ENCODE results near the gene FBLN1. TPM values are rescaled to one million over a fixed set of nuclear protein-coding genes. Genes with fewer than 3 reads are reported as not detected.

The FBLN1 gene
- total RNA-seq, 1 donor from 2014 or later = 82.8 TPM

DNA sequence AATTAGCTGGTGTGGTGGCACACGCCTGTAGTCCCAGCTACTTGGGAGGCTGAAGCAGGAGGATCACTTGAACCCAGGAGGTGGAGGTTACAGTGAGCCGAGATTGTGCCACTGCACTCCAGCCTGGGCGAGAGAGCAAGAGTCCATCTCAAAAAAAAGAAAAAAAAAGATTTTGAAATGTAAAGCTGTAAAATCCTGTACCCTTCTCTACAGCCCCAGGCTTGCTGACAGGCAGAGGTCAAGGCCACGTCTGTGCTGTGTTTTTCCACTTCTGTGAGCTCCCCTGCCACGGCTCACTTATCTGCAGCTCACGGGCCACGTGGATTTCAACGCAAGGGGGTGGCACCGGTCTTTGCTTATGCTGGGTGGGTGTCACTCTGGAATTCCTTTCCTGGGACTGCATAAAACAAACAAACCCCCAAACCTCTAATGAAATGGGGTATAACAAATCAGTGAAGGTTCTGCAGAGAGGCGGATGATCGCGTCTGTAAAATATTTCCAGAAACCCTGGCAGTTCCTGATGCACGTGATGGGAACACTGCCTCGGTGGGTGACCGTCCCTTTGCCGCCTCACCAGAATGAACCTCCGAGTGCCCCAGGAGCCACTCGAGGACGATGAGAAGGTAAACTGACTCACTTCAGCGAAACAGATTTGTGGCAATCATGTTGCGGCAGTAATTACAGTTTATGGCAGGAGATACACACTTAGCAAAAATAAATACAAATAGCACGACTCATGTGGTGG, 125.0 kb downstream of the FBLN1 start:
- intact Hi-C loops (cut with micrococcal nuclease) = no loop called here
- TF ChIP-seq, protein P1, sequence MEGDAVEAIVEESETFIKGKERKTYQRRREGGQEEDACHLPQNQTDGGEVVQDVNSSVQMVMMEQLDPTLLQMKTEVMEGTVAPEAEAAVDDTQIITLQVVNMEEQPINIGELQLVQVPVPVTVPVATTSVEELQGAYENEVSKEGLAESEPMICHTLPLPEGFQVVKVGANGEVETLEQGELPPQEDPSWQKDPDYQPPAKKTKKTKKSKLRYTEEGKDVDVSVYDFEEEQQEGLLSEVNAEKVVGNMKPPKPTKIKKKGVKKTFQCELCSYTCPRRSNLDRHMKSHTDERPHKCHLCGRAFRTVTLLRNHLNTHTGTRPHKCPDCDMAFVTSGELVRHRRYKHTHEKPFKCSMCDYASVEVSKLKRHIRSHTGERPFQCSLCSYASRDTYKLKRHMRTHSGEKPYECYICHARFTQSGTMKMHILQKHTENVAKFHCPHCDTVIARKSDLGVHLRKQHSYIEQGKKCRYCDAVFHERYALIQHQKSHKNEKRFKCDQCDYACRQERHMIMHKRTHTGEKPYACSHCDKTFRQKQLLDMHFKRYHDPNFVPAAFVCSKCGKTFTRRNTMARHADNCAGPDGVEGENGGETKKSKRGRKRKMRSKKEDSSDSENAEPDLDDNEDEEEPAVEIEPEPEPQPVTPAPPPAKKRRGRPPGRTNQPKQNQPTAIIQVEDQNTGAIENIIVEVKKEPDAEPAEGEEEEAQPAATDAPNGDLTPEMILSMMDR (IDR thresholded peaks at IDR 0.05; ENCODE audit: borderline replicate concordance) = no peak
- no peaks in the 10 kb centered on the region for H3K36me3 ChIP-seq
- no peak overlapping the region for H3K4me3 ChIP-seq
- H3K4me1 ChIP-seq = peaks cover 1% of the 10 kb centered on the region
- no peak for DNase-seq
- H3K27ac ChIP-seq (replicated peaks) = no peak overlapping the region
- no peaks in the 10 kb centered on the region for H3K9me3 ChIP-seq (replicated peaks)
- peaks cover 92% of the 10 kb centered on the region for H3K27me3 ChIP-seq (ENCODE audit: low read depth)

GRCh38 chr22:45628515-45628914, 125.8 kb downstream of the FBLN1 start:
- intact Hi-C loops (cut with micrococcal nuclease) = no loop called here
- Histone ChIP-seq H3K36me3 (no peaks in the 10 kb centered on the region), H3K4me1 (peaks cover 7% of the 10 kb centered on the region), H3K9me3 (replicated peaks) (no peaks in the 10 kb centered on the region), H3K4me3 (no peak overlapping the region), H3K27me3 (ENCODE audit: low read depth) (peaks cover 98% of the 10 kb centered on the region), H3K27ac (replicated peaks) (no peak overlapping the region)
- DNase-seq = no peak
- TF ChIP-seq, protein P1 (IDR thresholded peaks at IDR 0.05; ENCODE audit: borderline replicate concordance) = no peak

- intact Hi-C loops (cut with micrococcal nuclease) = no loop called here
- Histone ChIP-seq H3K27me3 (ENCODE audit: low read depth) (peaks cover 88% of the 10 kb centered on the region), H3K9me3 (replicated peaks) (no peaks in the 10 kb centered on the region), H3K36me3 (no peaks in the 10 kb centered on the region), H3K4me1 (peaks cover 7% of the 10 kb centered on the region), H3K4me3 (no peak overlapping the region), H3K27ac (replicated peaks) (no peak overlapping the region)
- no peak for DNase-seq
- TF ChIP-seq, protein P1 (IDR thresholded peaks at IDR 0.05; ENCODE audit: borderline replicate concordance) = no peak
Observed at GRCh38 chr22:45629469-45630089, 126.9 kb downstream of the FBLN1 start.

GRCh38 chr22:45630436-45630835, 127.8 kb downstream of the FBLN1 start:
- Histone ChIP-seq H3K36me3 (no peaks in the 10 kb centered on the region), H3K4me3 (no peak overlapping the region), H3K4me1 (peaks cover 7% of the 10 kb centered on the region), H3K27me3 (ENCODE audit: low read depth) (peaks cover 85% of the 10 kb centered on the region), H3K27ac (replicated peaks) (no peak overlapping the region), H3K9me3 (replicated peaks) (no peaks in the 10 kb centered on the region)
- TF ChIP-seq, protein P1 (IDR thresholded peaks at IDR 0.05; ENCODE audit: borderline replicate concordance) = no peak
- intact Hi-C loops (cut with micrococcal nuclease) = no loop called here
- no peak for DNase-seq

DNA sequence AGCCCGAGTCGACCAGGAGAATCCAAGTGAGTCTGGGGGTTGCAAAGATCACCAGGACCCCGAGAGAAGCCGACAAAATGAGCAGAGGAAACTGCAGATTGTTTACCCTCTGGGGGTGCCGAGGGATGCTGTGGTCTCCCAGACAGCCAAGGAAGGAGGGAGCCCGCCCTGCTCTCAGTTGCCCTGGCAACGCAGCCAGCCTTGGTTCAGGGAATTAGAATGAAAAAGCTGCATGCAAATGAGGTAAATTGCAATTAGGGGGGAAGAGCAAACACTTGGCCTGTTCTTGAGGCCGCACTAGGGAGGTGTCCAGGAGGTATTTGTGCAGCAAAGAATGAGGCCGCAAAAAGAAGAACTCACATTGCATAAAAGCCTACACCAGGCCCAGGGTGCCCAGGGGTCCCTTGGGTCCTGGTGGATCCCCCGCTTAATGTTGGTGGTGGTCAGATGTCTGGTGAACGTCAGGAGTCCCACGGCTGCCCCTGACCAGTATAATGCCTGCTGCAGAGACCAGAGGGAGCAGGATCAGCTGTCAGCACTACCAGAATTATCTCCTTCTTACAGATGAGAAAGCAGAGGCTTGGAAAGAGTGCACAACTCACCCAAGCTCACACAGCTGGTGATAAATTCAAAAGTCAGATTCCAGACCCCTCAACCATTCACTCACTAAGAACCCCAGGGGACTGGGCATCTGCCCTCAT, 128.6 kb downstream of the FBLN1 start:
- Histone ChIP-seq H3K9me3 (replicated peaks) (no peaks in the 10 kb centered on the region), H3K27ac (replicated peaks) (no peak overlapping the region), H3K36me3 (no peaks in the 10 kb centered on the region), H3K4me3 (no peak overlapping the region), H3K4me1 (peaks cover 7% of the 10 kb centered on the region), H3K27me3 (ENCODE audit: low read depth) (peaks cover 78% of the 10 kb centered on the region)
- TF ChIP-seq, protein P1 (IDR thresholded peaks at IDR 0.05; ENCODE audit: borderline replicate concordance) = no peak
- intact Hi-C loops (cut with micrococcal nuclease) = no loop called here
- DNase-seq = no peak

Measured in left ventricle myocardium inferior (tissue), 1 donor.